Measurements from ENCODE around the gene MRGPRE. TPM values are rescaled to one million over a fixed set of nuclear protein-coding genes. Genes with fewer than 3 reads are reported as not detected.

Gene MRGPRE
- total RNA-seq, 1 experiment from 2014 or later: not detected

- peaks cover 4% of the 10 kb centered on the region; the same call in 1 of the 2 replicates for H3K36me3 Mint-ChIP-seq
- POLR2A ChIA-PET: no interaction called here
- CTCF ChIA-PET: interaction anchor here (1.0 to 1.1 kb wide), 3 partner anchors 16 to 55 kb away, joined by 3 to 5 read pairs (median 3); no protein-coding TSS in a partner anchor
Observed at GRCh38 chr11:3193373-3194015, 38.7 kb downstream of the MRGPRE start.

More at GRCh38 chr11:3193373-3194015, 38.7 kb downstream of the MRGPRE start:
- DNase-seq (ENCODE audit: low spot score) (no peak), ATAC-seq (no peak)
- H3K9me3 Mint-ChIP-seq: peaks cover 4% of the 10 kb centered on the region
- H3K4me3 Mint-ChIP-seq: no peak overlapping the region
- H3K27me3 Mint-ChIP-seq (ENCODE audit: low read depth): peaks cover 6% of the 10 kb centered on the region; the same call in 1 of the 2 replicates
- H3K4me1 Mint-ChIP-seq: peaks cover 33% of the 10 kb centered on the region
- TF ChIP-seq AR (CRISPR knock-in tag; IDR thresholded peaks at IDR 0.05) (no peak), ERG (CRISPR knock-in tag; IDR thresholded peaks at IDR 0.05) (no peak), FOXJ3 (CRISPR knock-in tag; IDR thresholded peaks at IDR 0.05; ENCODE audit: borderline replicate concordance) (no peak), TCF7 (CRISPR knock-in tag; IDR thresholded peaks at IDR 0.05; ENCODE audit: low read depth) (no peak), ZNF532 (CRISPR knock-in tag; IDR thresholded peaks at IDR 0.05; ENCODE audit: borderline replicate concordance) (no peak), GTF2I (CRISPR knock-in tag; conservative IDR thresholded peaks at IDR 0.05) (no peak), MLX (CRISPR knock-in tag; IDR thresholded peaks at IDR 0.05) (no peak), SMAD3 (CRISPR knock-in tag; IDR thresholded peaks at IDR 0.05; ENCODE audit: borderline replicate concordance) (no peak), HMGA2 (CRISPR knock-in tag; IDR thresholded peaks at IDR 0.05) (no peak), ZNF396 (CRISPR knock-in tag; IDR thresholded peaks at IDR 0.05; ENCODE audit: borderline replicate concordance) (no peak), CREB1 (CRISPR knock-in tag; IDR thresholded peaks at IDR 0.05) (no peak), ATF1 (CRISPR knock-in tag; IDR thresholded peaks at IDR 0.05) (no peak), NFATC4 (CRISPR knock-in tag; IDR thresholded peaks at IDR 0.05) (no peak), ZNF281 (CRISPR knock-in tag; IDR thresholded peaks at IDR 0.05) (no peak), SP1 (CRISPR knock-in tag; conservative IDR thresholded peaks at IDR 0.05) (no peak), ZNF671 (CRISPR knock-in tag; IDR thresholded peaks at IDR 0.05) (no peak), JAZF1 (CRISPR knock-in tag; IDR thresholded peaks at IDR 0.05) (no peak), CBFB (CRISPR knock-in tag; IDR thresholded peaks at IDR 0.05; ENCODE audit: low read depth) (no peak), E2F5 (CRISPR knock-in tag; IDR thresholded peaks at IDR 0.05) (no peak)
- H3K27ac Mint-ChIP-seq: no peak overlapping the region

Data from WTC11 (cell line).